Smooth muscle cell (in vitro differentiated cells): ENCODE measurements around the gene MLH3. TPM values are rescaled to one million over a fixed set of nuclear protein-coding genes. Genes with fewer than 3 reads are reported as not detected.

Source experiments
- DNase-seq: peaks from one replicate; lab custom pipeline; 2025; ENCODE audit not compliant: unreplicated experiment; lab: John Stamatoyannopoulos, UW
- H2AFZ ChIP-seq: fragments of 200-600 bp; sonication (generic); 2 replicates; pipeline ENCODE4 v1.6.0; 2016; ENCODE audit warnings: antibody characterized with exemption, low read depth, mild to moderate bottlenecking
- H3F3A ChIP-seq: fragments of 200-600 bp; sonication (generic); 2 replicates; pipeline ENCODE4 v1.6.0; 2017; ENCODE audit warnings: antibody characterized with exemption, low read depth
- H3K27ac ChIP-seq: fragments of 200-600 bp; sonication (generic); 2 replicates; pipeline ENCODE4 v1.5.1; 2016; ENCODE audit warnings: low read depth, mild to moderate bottlenecking
- H3K27me3 ChIP-seq: fragments of 200-600 bp; sonication (generic); 2 replicates; pipeline ENCODE4 v1.6.1; 2016; ENCODE audit warnings: low read depth, mild to moderate bottlenecking
- H3K36me3 ChIP-seq: fragments of 200-600 bp; sonication (generic); 2 replicates; pipeline ENCODE4 v1.5.1; 2016; ENCODE audit warnings: low read depth
- H3K4me1 ChIP-seq: fragments of 200-600 bp; sonication (generic); 2 replicates; pipeline ENCODE4 v1.5.1; 2016; ENCODE audit warnings: low read depth
- H3K4me2 ChIP-seq: fragments of 200-600 bp; sonication (generic); 2 replicates; pipeline ENCODE4 v1.6.0; 2016; ENCODE audit warnings: mild to moderate bottlenecking
- H3K4me3 ChIP-seq: fragments of 200-600 bp; sonication (generic); 2 replicates; pipeline ENCODE4 v1.5.1; 2016; ENCODE audit warnings: mild to moderate bottlenecking
- H3K79me2 ChIP-seq: fragments of 200-600 bp; sonication (generic); 2 replicates; pipeline ENCODE4 v1.6.0; 2016; ENCODE audit warnings: low read depth, mild to moderate bottlenecking
- H3K9ac ChIP-seq: fragments of 200-600 bp; sonication (generic); 2 replicates; pipeline ENCODE4 v1.6.0; 2016; ENCODE audit warnings: low read depth
- H3K9me3 ChIP-seq: fragments of 200-600 bp; sonication (generic); replicated peaks from 2 replicates; pipeline ENCODE4 v1.5.1; 2016; ENCODE audit warnings: low read depth
- H4K20me1 ChIP-seq: fragments of 200-600 bp; sonication (generic); 2 replicates; pipeline ENCODE4 v1.6.0; 2016; ENCODE audit warnings: low read depth
- CTCF ChIP-seq: fragments of 200-600 bp; sonication (generic); IDR thresholded peaks from 2 replicates; pipeline ENCODE4 v1.5.1; 2017; ENCODE audit warnings: borderline replicate concordance, mild to moderate bottlenecking, antibody characterized with exemption; ENCODE audit not compliant: insufficient read depth, poor library complexity, severe bottlenecking
- WGBS: methylation state at CpG from one replicate; pipeline ENCODE4 v1.1.7; 2016; ENCODE audit warnings: low lambda C conversion rate; 5-methylcytosine and 5-hydroxymethylcytosine counted together
- polyA plus RNA-seq: library from polyadenylated mRNA; unstranded; fragments of >200 nt; fragmentation: Nextera tagmentation; extraction: Ambion mirVana; gene quantifications from 2 replicates; pipeline ENCODE4 v1.2.1, GENCODE V29; 2016
- total RNA-seq: library from RNA; depleted of rRNA; stranded (reverse); fragments of >200 nt; gene quantifications from 2 replicates; pipeline ENCODE4 v1.2.3, GENCODE V29; 2014

The MLH3 gene
- total and polyA plus RNA-seq, 2 experiments from 2014 or later = 9.6 to 18.9 TPM

- Histone ChIP-seq H4K20me1 (no peaks in the 10 kb centered on the region), H3K9ac (no peak overlapping the region), H3K4me1 (peaks cover 8% of the 10 kb centered on the region), H3K79me2 (no peaks in the 10 kb centered on the region), H3F3A (no peaks in the 10 kb centered on the region), H3K4me2 (peak overlapping the region; percentile 84), H3K9me3 (no peaks in the 10 kb centered on the region), H3K4me3 (peak overlapping the region; percentile 73), H2AFZ (peak overlapping the region; percentile 67), H3K36me3 (no peaks in the 10 kb centered on the region), H3K27me3 (no peaks in the 10 kb centered on the region), H3K27ac (no peak overlapping the region)
- TF ChIP-seq CTCF = no peak
- DNase-seq = no peak
- WGBS = 60% methylated on average over 8 of the region's 8 CpGs
These were observed 12.9 kb upstream of the MLH3 start for GRCh38 chr14:75064205-75064567.

GRCh38 chr14:75063491-75064204, 12.4 kb upstream of the MLH3 start, which contains the start of gene ACYP1:
ACYP1 (minus strand) TSS chr14:75064024; CDS start chr14:75063553, 471 bp downstream.
- TF ChIP-seq CTCF = no peak
- WGBS = 1% methylated on average over 34 of the region's 34 CpGs
- H3K79me2 ChIP-seq = no peaks in the 10 kb centered on the region

DNA sequence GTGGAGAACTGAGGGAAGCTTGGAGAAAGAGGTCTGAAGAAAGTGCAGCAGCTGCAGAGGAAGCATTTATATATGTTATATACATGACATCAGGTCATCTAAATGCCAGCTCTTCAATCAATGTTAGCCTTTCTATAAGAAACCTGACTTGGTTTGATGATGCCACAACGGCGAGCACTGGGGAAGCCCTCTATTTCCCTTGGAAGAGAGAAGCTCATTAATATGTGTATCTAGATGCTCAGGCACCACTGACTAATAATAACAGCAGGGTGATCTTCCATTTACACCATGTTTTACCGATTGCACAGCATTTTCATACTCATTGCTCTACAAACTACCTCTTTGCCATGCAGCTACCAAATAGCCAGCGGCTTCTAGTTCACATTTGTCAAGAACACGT, 11.7 kb upstream of the MLH3 start:
- H3K27me3 ChIP-seq = no peaks in the 10 kb centered on the region
- H3K9me3 ChIP-seq = no peaks in the 10 kb centered on the region
- no peak overlapping the region for H3K27ac ChIP-seq
- no peaks in the 10 kb centered on the region for H3K79me2 ChIP-seq
- H3K4me3 ChIP-seq = peak overlapping the region; percentile 73
- H2AFZ ChIP-seq = peak overlapping the region; percentile 67
- no peaks in the 10 kb centered on the region for H3K36me3 ChIP-seq
- no peaks in the 10 kb centered on the region for H3K4me1 ChIP-seq
- 48% methylated on average over 5 of the region's 5 CpGs for WGBS
- DNase-seq = no peak
- no peaks in the 10 kb centered on the region for H3F3A ChIP-seq
- no peak overlapping the region for H3K9ac ChIP-seq
- H4K20me1 ChIP-seq = no peaks in the 10 kb centered on the region
- peak overlapping the region; percentile 84 for H3K4me2 ChIP-seq
- no peak for TF ChIP-seq CTCF

More at GRCh38 chr14:75063491-75064204, 12.4 kb upstream of the MLH3 start, which contains the start of gene ACYP1:
- peak within 1 kb of the TSS; percentile 67 for H2AFZ ChIP-seq
- H3F3A ChIP-seq = no peaks in the 10 kb centered on the region
- H3K4me1 ChIP-seq = peaks cover 6% of the 10 kb centered on the region
- H4K20me1 ChIP-seq = no peaks in the 10 kb centered on the region
- peak; percentile 59 for DNase-seq
- no peak within 1 kb of the TSS for H3K27ac ChIP-seq
- H3K36me3 ChIP-seq = no peaks in the 10 kb centered on the region
- peak within 1 kb of the TSS; percentile 3 for H3K9ac ChIP-seq
- H3K4me3 ChIP-seq = peak within 1 kb of the TSS; percentile 73
- H3K9me3 ChIP-seq = no peaks in the 10 kb centered on the region
- H3K4me2 ChIP-seq = peak within 1 kb of the TSS; percentile 84
- no peaks in the 10 kb centered on the region for H3K27me3 ChIP-seq

GRCh38 chr14:75060420-75060819, 9.2 kb upstream of the MLH3 start:
- Histone ChIP-seq H3K9me3 (no peaks in the 10 kb centered on the region), H3K9ac (no peak overlapping the region), H3K4me1 (no peaks in the 10 kb centered on the region), H3F3A (no peaks in the 10 kb centered on the region), H3K79me2 (peaks cover 4% of the 10 kb centered on the region), H3K4me2 (no peak overlapping the region), H2AFZ (no peak overlapping the region), H3K27me3 (no peaks in the 10 kb centered on the region), H4K20me1 (no peaks in the 10 kb centered on the region), H3K4me3 (no peak overlapping the region), H3K27ac (no peak overlapping the region), H3K36me3 (no peaks in the 10 kb centered on the region)
- DNase-seq = no peak
- WGBS = 74% methylated on average over 2 of the region's 2 CpGs
- TF ChIP-seq CTCF = no peak
